ENCODE measurements around the gene HCN3. TPM values are rescaled to one million over a fixed set of nuclear protein-coding genes. Genes with fewer than 3 reads are reported as not detected.
"Not testable (repeated sequence)": the region's sequence is repeated elsewhere in the genome, so short reads cannot be mapped to it uniquely, and the experiment has no call there.

The HCN3 gene
- total and polyA plus RNA-seq, 8 donors = 0.46 to 13.6 (median 1.9) TPM

DNA sequence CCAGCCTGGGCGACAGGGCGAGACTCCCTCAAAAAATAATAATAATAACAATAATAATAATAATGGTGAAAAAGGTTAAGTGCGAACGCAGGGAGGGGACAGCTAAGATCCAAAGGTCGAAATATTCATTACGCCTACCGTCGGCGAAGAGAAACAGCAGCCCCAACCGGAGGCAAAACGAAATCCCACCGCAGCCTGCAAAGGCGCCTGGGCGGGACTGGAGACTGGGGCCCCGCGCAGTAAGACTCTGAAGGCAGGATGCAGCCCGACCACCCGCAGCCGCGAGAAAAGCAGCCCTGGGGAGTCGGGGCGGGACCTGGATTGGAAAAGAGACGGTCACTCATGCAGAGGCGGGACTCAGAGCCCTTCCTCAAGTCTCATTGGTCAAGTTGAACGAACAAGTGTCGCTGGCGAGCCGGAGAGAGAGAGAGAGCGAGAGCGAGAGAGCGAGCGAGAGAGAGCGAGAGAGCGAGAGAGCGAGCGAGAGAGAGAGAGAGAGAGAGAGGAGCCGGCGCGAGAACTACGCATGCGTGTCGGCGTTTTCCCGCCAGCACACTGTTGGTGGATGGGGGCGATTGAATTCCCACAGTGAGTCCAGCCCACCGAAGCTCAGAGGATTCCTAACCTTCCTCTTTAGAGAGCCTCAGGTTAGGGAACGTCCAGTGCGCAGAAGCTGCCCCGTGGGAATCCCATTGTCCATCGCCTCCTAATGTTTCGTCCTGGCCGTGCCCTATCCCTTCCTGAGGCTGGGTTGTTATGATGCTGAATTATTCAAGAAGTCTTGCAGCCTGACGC lies 32.7 kb upstream of the HCN3 start:
- peak; percentile 97 to 99 for DNase-seq
- no peaks in the 10 kb centered on the region for H3K9me3 ChIP-seq
- intact Hi-C loops (cut with DNase I; ENCODE audit: low total_unique reads) = no loop called here
- H3K4me3 ChIP-seq = peak overlapping the region; percentile 57 to 75 (median 60)
- H3K36me3 ChIP-seq = peaks cover 10 to 28% (median 22%) of the 10 kb centered on the region in 4 donors
- peaks cover 30 to 52% (median 46%) of the 10 kb centered on the region in 4 donors for H3K4me1 ChIP-seq
- H3K27ac ChIP-seq = peak overlapping the region; percentile 91 to 95 (median 94)
- TF ChIP-seq EP300 (IDR thresholded peaks at IDR 0.05) (no peak), POLR2A (IDR thresholded peaks at IDR 0.05) (peak in 2 of 4 donors; percentile 76 to 80), POLR2AphosphoS5 (IDR thresholded peaks at IDR 0.05) (peak; percentile 75 to 97 (median 75))
- TF ChIP-seq, protein P1, sequence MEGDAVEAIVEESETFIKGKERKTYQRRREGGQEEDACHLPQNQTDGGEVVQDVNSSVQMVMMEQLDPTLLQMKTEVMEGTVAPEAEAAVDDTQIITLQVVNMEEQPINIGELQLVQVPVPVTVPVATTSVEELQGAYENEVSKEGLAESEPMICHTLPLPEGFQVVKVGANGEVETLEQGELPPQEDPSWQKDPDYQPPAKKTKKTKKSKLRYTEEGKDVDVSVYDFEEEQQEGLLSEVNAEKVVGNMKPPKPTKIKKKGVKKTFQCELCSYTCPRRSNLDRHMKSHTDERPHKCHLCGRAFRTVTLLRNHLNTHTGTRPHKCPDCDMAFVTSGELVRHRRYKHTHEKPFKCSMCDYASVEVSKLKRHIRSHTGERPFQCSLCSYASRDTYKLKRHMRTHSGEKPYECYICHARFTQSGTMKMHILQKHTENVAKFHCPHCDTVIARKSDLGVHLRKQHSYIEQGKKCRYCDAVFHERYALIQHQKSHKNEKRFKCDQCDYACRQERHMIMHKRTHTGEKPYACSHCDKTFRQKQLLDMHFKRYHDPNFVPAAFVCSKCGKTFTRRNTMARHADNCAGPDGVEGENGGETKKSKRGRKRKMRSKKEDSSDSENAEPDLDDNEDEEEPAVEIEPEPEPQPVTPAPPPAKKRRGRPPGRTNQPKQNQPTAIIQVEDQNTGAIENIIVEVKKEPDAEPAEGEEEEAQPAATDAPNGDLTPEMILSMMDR (IDR thresholded peaks at IDR 0.05) = peak in 5 of 7 experiments; percentile 49 to 96 (median 84)
- no peaks in the 10 kb centered on the region for H3K27me3 ChIP-seq
- WGBS, 5 donors = 0 to 1% (median 0%) methylated on average over 51 to 53 of the region's 53 CpGs

DNA sequence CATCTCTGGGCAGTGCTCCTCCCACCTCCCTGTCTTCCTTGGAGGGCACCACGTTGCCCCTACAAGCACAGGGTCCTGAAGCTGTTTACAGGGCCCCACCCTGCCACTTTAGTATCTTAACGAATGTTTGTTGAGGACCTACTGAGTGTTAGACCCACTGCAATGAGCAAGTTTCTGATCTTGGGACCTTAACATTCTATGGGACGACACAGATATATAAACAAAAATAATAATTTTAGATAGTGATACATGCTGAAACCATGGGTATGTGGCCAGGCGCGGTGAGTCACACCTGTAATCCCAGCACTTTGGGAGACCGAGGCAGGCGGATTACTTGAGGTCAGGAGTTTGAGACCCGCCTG lies 32.1 kb upstream of the HCN3 start:
- 55 to 58% (median 57%) methylated on average over 8 of the region's 8 CpGs for WGBS, 5 donors
- no peaks in the 10 kb centered on the region for H3K27me3 ChIP-seq
- H3K27ac ChIP-seq = peak overlapping the region; percentile 91 to 95 (median 94)
- peaks cover 31 to 49% (median 43%) of the 10 kb centered on the region in 4 donors for H3K4me1 ChIP-seq
- TF ChIP-seq EP300 (IDR thresholded peaks at IDR 0.05) (no peak), POLR2A (IDR thresholded peaks at IDR 0.05) (no peak), POLR2AphosphoS5 (IDR thresholded peaks at IDR 0.05) (no peak)
- TF ChIP-seq, protein P1 (IDR thresholded peaks at IDR 0.05) = no peak
- peak overlapping the region; percentile 57 to 75 (median 60) for H3K4me3 ChIP-seq
- intact Hi-C loops (cut with DNase I; ENCODE audit: low total_unique reads) = no loop called here
- no peaks in the 10 kb centered on the region for H3K9me3 ChIP-seq
- H3K36me3 ChIP-seq = peaks cover 10 to 24% (median 20%) of the 10 kb centered on the region in 4 donors
- DNase-seq = no peak

DNA sequence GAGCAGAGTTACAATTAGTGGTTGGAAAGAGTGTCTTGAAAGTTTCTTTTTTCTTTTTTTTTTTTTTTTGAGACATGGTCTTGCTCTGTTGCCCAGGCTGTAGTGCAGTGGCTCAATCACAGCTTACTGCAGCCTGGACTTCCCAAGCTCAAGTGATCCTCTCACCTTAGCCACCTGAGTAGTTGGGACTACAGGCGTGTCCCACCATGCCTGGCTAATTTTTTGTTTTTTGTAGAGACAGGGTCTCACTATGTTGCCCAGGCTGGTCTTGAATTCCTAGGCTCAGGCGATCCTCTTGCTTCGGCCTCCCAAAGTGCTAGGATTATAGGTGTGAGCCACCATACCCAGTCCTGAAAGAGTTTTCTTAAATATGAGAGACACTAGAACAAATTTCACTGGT lies 30.5 kb upstream of the HCN3 start:
- H3K27ac ChIP-seq; DNase-seq; intact Hi-C loops (cut with DNase I; ENCODE audit: low total_unique reads); H3K4me3 ChIP-seq; H3K27me3 ChIP-seq; H3K9me3 ChIP-seq: not testable (repeated sequence)
- peaks cover 27 to 45% (median 39%) of the 10 kb centered on the region in 4 donors for H3K4me1 ChIP-seq
- 90 to 97% (median 96%) methylated on average over 3 of the region's 3 CpGs for WGBS, 5 donors
- H3K36me3 ChIP-seq = peaks cover 10 to 24% (median 20%) of the 10 kb centered on the region in 4 donors

DNA sequence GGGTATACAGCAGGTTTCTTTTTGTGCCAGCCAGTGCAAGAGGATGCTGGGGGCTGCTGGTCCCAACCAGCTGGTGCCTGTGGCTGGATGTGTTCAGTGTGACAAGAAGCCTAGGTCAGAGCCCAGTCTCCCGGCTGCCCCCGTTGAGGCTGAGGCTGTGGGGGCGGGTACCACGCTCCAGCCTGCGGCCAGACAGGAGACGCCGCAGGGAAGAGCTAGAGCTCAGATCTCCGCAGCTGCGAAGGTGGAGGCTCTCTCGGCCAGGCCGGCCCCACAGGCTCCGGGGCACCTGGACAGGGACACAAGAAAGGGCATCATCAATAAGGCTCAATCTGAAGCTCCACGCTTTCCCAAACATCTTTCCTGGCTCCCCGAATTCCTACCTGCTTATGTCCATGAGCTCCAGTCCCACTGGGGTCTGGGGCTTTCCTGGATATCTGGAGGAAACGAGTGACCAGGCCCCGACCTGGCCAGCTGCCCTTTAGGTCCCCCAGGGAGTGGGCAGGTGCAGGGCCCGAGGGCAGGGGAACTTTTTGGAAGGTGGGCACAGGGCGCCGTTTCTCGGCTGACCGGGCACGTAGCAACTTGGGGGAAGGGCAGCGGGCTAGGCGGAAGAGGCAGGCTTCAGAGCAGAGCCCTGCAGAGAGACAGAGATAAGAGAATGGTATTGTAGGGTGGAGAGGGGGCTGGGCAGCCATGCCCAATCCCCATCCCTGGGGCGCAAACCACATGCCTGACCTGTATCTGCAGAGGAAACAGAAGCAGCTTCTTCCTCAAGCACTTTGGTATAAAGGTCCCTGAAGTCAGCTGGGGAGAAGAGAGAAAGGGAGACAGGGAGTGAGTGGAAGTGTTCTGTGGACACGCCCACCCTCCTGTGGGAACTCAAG lies 29.4 kb upstream of the HCN3 start:
- DNase-seq = no peak
- H3K27ac ChIP-seq = no peak overlapping the region

More for the DNA sequence above, 29.4 kb upstream of the HCN3 start:
- TF ChIP-seq EP300 (IDR thresholded peaks at IDR 0.05) (no peak), POLR2AphosphoS5 (IDR thresholded peaks at IDR 0.05) (no peak), POLR2A (IDR thresholded peaks at IDR 0.05) (no peak)
- TF ChIP-seq, protein P1 (IDR thresholded peaks at IDR 0.05) = no peak
- H3K4me1 ChIP-seq = peaks cover 26 to 35% (median 32%) of the 10 kb centered on the region in 4 donors
- WGBS, 5 donors = 88 to 95% (median 93%) methylated on average over 13 to 26 of the region's 26 CpGs
- intact Hi-C loops (cut with DNase I; ENCODE audit: low total_unique reads) = no loop called here
- peaks cover 10 to 24% (median 20%) of the 10 kb centered on the region in 4 donors for H3K36me3 ChIP-seq
- no peaks in the 10 kb centered on the region for H3K27me3 ChIP-seq
- no peaks in the 10 kb centered on the region for H3K9me3 ChIP-seq
- no peak overlapping the region for H3K4me3 ChIP-seq
